ENCODE data around the gene C19orf25. TPM values are rescaled to one million over a fixed set of nuclear protein-coding genes. Genes with fewer than 3 reads are reported as not detected.

The C19orf25 gene
- total RNA-seq, 4 donors from 2014 or later: 34.3 to 49.6 (median 45.7) TPM

DNA sequence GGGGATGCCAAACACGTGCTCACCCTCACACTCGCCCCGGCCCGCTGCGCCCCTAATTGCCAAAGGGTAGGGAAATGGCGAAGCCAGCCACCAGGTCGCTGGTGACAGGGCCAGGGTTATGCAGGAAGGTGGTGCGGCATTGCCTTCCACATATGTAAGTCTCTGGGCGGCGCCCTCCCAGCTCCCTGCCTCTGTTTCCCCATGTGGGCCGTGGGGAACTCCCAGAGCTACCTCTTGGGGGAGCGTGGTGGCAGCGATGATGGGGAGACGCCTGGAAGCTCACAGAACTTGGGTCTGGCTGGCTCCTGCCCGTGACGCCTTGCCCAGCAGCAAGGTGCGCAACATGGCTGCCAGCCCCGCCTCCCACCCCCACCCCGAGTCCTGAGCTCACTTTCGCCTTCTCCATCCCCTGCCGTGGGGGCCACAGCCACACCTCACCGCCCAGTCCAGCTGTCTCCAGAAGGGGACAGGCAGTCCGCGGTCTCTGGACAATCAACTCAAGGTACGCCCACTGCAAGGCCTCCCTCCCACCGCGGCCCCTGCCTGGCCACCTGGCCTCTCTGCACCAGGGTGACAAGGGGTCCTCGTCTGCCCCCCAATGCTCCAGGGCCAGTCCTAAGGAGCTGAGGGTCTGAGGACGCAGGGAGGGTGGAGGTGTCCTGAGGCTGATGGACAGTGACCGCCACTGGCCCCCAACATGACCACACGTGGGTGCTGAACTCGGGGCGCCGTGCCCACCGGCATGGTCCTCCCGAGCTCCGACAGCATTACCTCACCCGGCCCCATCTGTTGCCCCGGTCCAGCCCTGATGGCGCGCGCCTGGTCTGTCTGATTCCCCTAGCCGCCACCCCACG lies 6.6 kb downstream of the C19orf25 start:
- 53 to 56% methylated on average over 21 to 36 of the region's 44 CpGs for WGBS, 2 donors
- TF ChIP-seq POLR2A (IDR thresholded peaks at IDR 0.05): no peak
- TF ChIP-seq, protein P1, sequence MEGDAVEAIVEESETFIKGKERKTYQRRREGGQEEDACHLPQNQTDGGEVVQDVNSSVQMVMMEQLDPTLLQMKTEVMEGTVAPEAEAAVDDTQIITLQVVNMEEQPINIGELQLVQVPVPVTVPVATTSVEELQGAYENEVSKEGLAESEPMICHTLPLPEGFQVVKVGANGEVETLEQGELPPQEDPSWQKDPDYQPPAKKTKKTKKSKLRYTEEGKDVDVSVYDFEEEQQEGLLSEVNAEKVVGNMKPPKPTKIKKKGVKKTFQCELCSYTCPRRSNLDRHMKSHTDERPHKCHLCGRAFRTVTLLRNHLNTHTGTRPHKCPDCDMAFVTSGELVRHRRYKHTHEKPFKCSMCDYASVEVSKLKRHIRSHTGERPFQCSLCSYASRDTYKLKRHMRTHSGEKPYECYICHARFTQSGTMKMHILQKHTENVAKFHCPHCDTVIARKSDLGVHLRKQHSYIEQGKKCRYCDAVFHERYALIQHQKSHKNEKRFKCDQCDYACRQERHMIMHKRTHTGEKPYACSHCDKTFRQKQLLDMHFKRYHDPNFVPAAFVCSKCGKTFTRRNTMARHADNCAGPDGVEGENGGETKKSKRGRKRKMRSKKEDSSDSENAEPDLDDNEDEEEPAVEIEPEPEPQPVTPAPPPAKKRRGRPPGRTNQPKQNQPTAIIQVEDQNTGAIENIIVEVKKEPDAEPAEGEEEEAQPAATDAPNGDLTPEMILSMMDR (IDR thresholded peaks at IDR 0.05): no peak
- intact Hi-C loops (cut with DNase I; ENCODE audit: low total_unique reads): no loop called here
- no peak overlapping the region for H3K4me3 ChIP-seq (ENCODE audit: low read depth, poor library complexity, severe bottlenecking)
- DNase-seq (ENCODE audit: low spot score in 2 of 2): no peak

- intact Hi-C loops (cut with DNase I; ENCODE audit: low total_unique reads): no loop called here
- no peak overlapping the region for H3K4me3 ChIP-seq (ENCODE audit: low read depth, poor library complexity, severe bottlenecking)
- TF ChIP-seq, protein P1 (IDR thresholded peaks at IDR 0.05): no peak
- TF ChIP-seq POLR2A (IDR thresholded peaks at IDR 0.05): no peak
- WGBS, 2 donors: 18 to 22% methylated on average over 23 to 24 of the region's 24 CpGs
- DNase-seq (ENCODE audit: low spot score in 2 of 2): no peak
These were observed 7.4 kb downstream of the C19orf25 start for GRCh38 chr19:1471515-1472160.

- no peak overlapping the region for H3K4me3 ChIP-seq (ENCODE audit: low read depth, poor library complexity, severe bottlenecking)
- 4 to 8% methylated on average over 23 to 28 of the region's 28 CpGs for WGBS, 2 donors
- intact Hi-C loops (cut with DNase I; ENCODE audit: low total_unique reads): no loop called here
- no peak for DNase-seq (ENCODE audit: low spot score in 2 of 2)
- TF ChIP-seq, protein P1 (IDR thresholded peaks at IDR 0.05): no peak
- no peak for TF ChIP-seq POLR2A (IDR thresholded peaks at IDR 0.05)
These were observed 8.0 kb downstream of the C19orf25 start for GRCh38 chr19:1471010-1471514.

- TF ChIP-seq, protein P1 (IDR thresholded peaks at IDR 0.05): no peak
- TF ChIP-seq POLR2A (IDR thresholded peaks at IDR 0.05): no peak
These were observed 8.6 kb downstream of the C19orf25 start for GRCh38 chr19:1470305-1471009.

DNA sequence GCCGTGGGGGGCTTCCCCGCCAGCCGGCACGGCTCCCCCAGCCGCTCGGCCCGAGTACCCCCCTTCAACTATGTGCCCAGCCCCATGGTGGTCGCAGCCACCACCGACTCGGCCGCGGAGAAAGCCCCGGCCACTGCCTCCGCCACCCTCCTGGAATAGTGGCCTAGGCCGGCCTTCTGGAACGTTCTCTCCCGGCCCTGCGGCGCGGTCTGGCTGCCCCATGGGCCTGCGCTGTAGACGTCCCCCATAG lies 9.0 kb downstream of the C19orf25 start:
- intact Hi-C loops (cut with DNase I; ENCODE audit: low total_unique reads): no loop called here

More at GRCh38 chr19:1470305-1471009, 8.6 kb downstream of the C19orf25 start:
- intact Hi-C loops (cut with DNase I; ENCODE audit: low total_unique reads): no loop called here
- WGBS, 2 donors: 0 to 1% methylated on average over 10 to 35 of the region's 67 CpGs
- H3K4me3 ChIP-seq (ENCODE audit: low read depth, poor library complexity, severe bottlenecking): no peak overlapping the region
- no peak for DNase-seq (ENCODE audit: low spot score in 2 of 2)

More for the DNA sequence above, 9.0 kb downstream of the C19orf25 start:
- DNase-seq (ENCODE audit: low spot score in 2 of 2): no peak
- H3K4me3 ChIP-seq (ENCODE audit: low read depth, poor library complexity, severe bottlenecking): no peak overlapping the region
- no CpG with 5 or more reads among the region's 22 CpGs for WGBS, 2 donors
- no peak for TF ChIP-seq POLR2A (IDR thresholded peaks at IDR 0.05)
- TF ChIP-seq, protein P1 (IDR thresholded peaks at IDR 0.05): no peak
